ENCODE data around the gene TMEM214. TPM values are rescaled to one million over a fixed set of nuclear protein-coding genes. Genes with fewer than 3 reads are reported as not detected.

The TMEM214 gene
- total RNA-seq, 1 experiment from 2014 or later: 77.8 TPM

GRCh38 chr2:27013738-27014137, 19.0 kb upstream of the TMEM214 start:
- H3K27ac ChIP-seq (ENCODE audit: low read length): no peak overlapping the region
- DNase-seq (ENCODE audit: low read depth, low spot score) (no peak), ATAC-seq (no peak)
- H3K4me1 ChIP-seq (ENCODE audit: control insufficient read depth, insufficient read depth, low read length): peaks cover 19% of the 10 kb centered on the region
- TF ChIP-seq SIN3A (IDR thresholded peaks at IDR 0.05; ENCODE audit: borderline replicate concordance, insufficient read depth, low read depth, low read length) (no peak), TCF7L2 (IDR thresholded peaks at IDR 0.05; ENCODE audit: low read depth, low read length) (no peak), REST (IDR thresholded peaks at IDR 0.05; ENCODE audit: insufficient read depth in 1 of 2, low read depth in 2 of 2, low read length in 1 of 2) (no peak), CTCF (IDR thresholded peaks at IDR 0.05) (no peak), POLR2AphosphoS5 (IDR thresholded peaks at IDR 0.05; ENCODE audit: low read depth, low read length) (no peak)
- no peaks in the 10 kb centered on the region for H3K36me3 ChIP-seq (ENCODE audit: control insufficient read depth, insufficient read depth, low read length)
- POLR2A ChIA-PET: no interaction called here
- H3K27me3 ChIP-seq (ENCODE audit: control insufficient read depth, insufficient read depth, low read length): no peaks in the 10 kb centered on the region
- H3K4me3 ChIP-seq (ENCODE audit: low read depth in 2 of 2, low read length in 2 of 2): no peak overlapping the region
- in situ Hi-C loops (cut with HindIII; ENCODE audit: low pct_unique_long_range_greater_than_20kb, low sequenced_read_pairs) (no loop called here), intact Hi-C loops (cut with micrococcal nuclease; ENCODE audit: unreplicated experiment) (no loop called here)
- BruUV-seq (replicated peaks): no TSS peak
- no peaks in the 10 kb centered on the region for H3K9me3 ChIP-seq (ENCODE audit: control insufficient read depth, insufficient read depth, low read depth, low read length)
- CTCF ChIA-PET: interaction anchor here (0.7 kb wide), 1 partner anchor 31 kb away, joined by 3 read pairs; no protein-coding TSS in a partner anchor

- ChIA-PET CTCF (interaction anchor here (1.1 kb wide), 1 partner anchor 53 kb away, joined by 4 read pairs; no protein-coding TSS in a partner anchor), POLR2A (no interaction called here)
- no peak overlapping the region for H3K27ac ChIP-seq (ENCODE audit: low read length)
- no peak for ATAC-seq
- no peaks in the 10 kb centered on the region for H3K36me3 ChIP-seq (ENCODE audit: control insufficient read depth, insufficient read depth, low read length)
- H3K27me3 ChIP-seq (ENCODE audit: control insufficient read depth, insufficient read depth, low read length): no peaks in the 10 kb centered on the region
- in situ Hi-C loops (cut with HindIII; ENCODE audit: low pct_unique_long_range_greater_than_20kb, low sequenced_read_pairs) (no loop called here), intact Hi-C loops (cut with micrococcal nuclease; ENCODE audit: unreplicated experiment) (loop anchor here (5.0 kb wide), 1 partner anchor 168 kb away; the partner anchor contains the start of gene DPYSL5)
- no peak for TF ChIP-seq REST (IDR thresholded peaks at IDR 0.05; ENCODE audit: insufficient read depth in 1 of 2, low read depth in 2 of 2, low read length in 1 of 2)
- TF ChIP-seq CTCF (IDR thresholded peaks at IDR 0.05): no peak
- TF ChIP-seq SIN3A (IDR thresholded peaks at IDR 0.05; ENCODE audit: borderline replicate concordance, insufficient read depth, low read depth, low read length): no peak
- no peak for TF ChIP-seq POLR2AphosphoS5 (IDR thresholded peaks at IDR 0.05; ENCODE audit: low read depth, low read length)
- TF ChIP-seq TCF7L2 (IDR thresholded peaks at IDR 0.05; ENCODE audit: low read depth, low read length): no peak
- no peak for DNase-seq (ENCODE audit: low read depth, low spot score)
- BruUV-seq (replicated peaks): no TSS peak
- peaks cover 19% of the 10 kb centered on the region for H3K4me1 ChIP-seq (ENCODE audit: control insufficient read depth, insufficient read depth, low read length)
- no peaks in the 10 kb centered on the region for H3K9me3 ChIP-seq (ENCODE audit: control insufficient read depth, insufficient read depth, low read depth, low read length)
- no peak overlapping the region for H3K4me3 ChIP-seq (ENCODE audit: low read depth in 2 of 2, low read length in 2 of 2)
Observed at GRCh38 chr2:27014771-27015433, 17.9 kb upstream of the TMEM214 start.
